ENCODE data around the gene PAK5. TPM values are rescaled to one million over a fixed set of nuclear protein-coding genes. Genes with fewer than 3 reads are reported as not detected.

The PAK5 gene
- total and polyA plus RNA-seq, 2 donors (not counting 1 experiment from before 2014, with no cell fraction given), result not detected

DNA sequence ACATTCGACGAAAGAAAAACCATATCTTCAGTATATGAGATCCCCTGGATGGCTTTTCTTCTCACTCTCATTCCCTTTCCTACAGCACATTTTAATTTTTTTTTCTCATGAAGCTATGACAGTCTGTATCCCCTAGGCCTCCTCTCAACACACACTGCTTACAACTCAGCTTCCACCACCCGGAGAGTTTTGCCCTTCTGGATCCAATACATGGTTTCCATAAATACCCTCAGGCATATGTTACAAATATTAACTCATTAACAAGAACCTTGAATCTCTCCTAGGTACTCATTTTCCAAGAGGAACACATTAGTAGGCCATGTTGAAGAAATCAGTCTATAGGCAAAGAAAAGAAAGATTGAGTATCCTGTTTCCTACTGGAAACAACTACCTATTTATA lies 44.0 kb downstream of the PAK5 start:
- H3K36me3 ChIP-seq (ENCODE audit: control insufficient read depth, insufficient read depth, low read length), result no peaks in the 10 kb centered on the region
- no peak overlapping the region for H3K4me2 ChIP-seq (ENCODE audit: extremely low read depth, insufficient read depth, low read length)
- no peaks in the 10 kb centered on the region for H3K27me3 ChIP-seq (ENCODE audit: control insufficient read depth, insufficient read depth, low read length)
- H3K4me3 ChIP-seq (replicated peaks in 1 of 4; ENCODE audit: control extremely low read depth in 1 of 4, insufficient read depth in 1 of 4, low read depth in 3 of 4, low read length in 4 of 4), result no peak overlapping the region
- no peaks in the 10 kb centered on the region for H3K79me2 ChIP-seq (ENCODE audit: control insufficient read depth, insufficient read depth, low read length)
- DNase-seq (ENCODE audit: low read depth in 2 of 2), result no peak
- H3K27ac ChIP-seq (ENCODE audit: insufficient read depth, low read length), result no peak overlapping the region
- no peaks in the 10 kb centered on the region for H3K4me1 ChIP-seq (ENCODE audit: control insufficient read depth, extremely low read depth, insufficient read depth, low read length)
- H4K20me1 ChIP-seq (ENCODE audit: control insufficient read depth, extremely low read depth, insufficient read depth, low read length), result no peaks in the 10 kb centered on the region
- no peak overlapping the region for H2AFZ ChIP-seq (ENCODE audit: low read length)
- no peak for TF ChIP-seq EZH2 (IDR thresholded peaks at IDR 0.05; ENCODE audit: low read length, missing control alignments)
- no peak overlapping the region for H3K9ac ChIP-seq (ENCODE audit: insufficient read depth, low read length)
- no peaks in the 10 kb centered on the region for H3K9me3 ChIP-seq (ENCODE audit: control insufficient read depth, insufficient read depth, low read depth, low read length)

DNA sequence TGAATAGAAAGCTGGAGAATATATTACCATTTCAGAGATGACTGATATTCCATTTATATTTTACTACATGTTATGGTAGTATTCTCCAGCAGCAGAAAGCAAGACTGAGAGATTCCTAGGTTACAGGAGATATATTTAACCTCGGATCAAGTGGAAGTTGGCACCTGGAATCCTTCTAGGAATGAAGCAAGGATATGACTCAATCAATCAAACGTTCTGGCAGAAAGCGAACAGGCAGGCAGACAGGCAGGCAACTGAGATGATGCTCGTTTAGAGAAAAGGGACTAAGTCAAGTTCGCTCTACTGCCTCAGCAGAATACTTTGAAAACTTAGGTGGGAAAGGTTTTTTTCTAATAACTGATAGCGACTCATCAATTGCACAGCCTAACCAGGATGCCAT lies 46.2 kb downstream of the PAK5 start:
- H3K4me3 ChIP-seq (replicated peaks in 1 of 4; ENCODE audit: control extremely low read depth in 1 of 4, insufficient read depth in 1 of 4, low read depth in 3 of 4, low read length in 4 of 4), result no peak overlapping the region
- no peaks in the 10 kb centered on the region for H3K27me3 ChIP-seq (ENCODE audit: control insufficient read depth, insufficient read depth, low read length)
- H4K20me1 ChIP-seq (ENCODE audit: control insufficient read depth, extremely low read depth, insufficient read depth, low read length), result no peaks in the 10 kb centered on the region
- H3K36me3 ChIP-seq (ENCODE audit: control insufficient read depth, insufficient read depth, low read length), result no peaks in the 10 kb centered on the region
- H3K4me1 ChIP-seq (ENCODE audit: control insufficient read depth, extremely low read depth, insufficient read depth, low read length), result no peaks in the 10 kb centered on the region
- no peak overlapping the region for H3K27ac ChIP-seq (ENCODE audit: insufficient read depth, low read length)
- no peak for DNase-seq (ENCODE audit: low read depth in 2 of 2)
- no peak overlapping the region for H3K4me2 ChIP-seq (ENCODE audit: extremely low read depth, insufficient read depth, low read length)
- TF ChIP-seq, protein P1, sequence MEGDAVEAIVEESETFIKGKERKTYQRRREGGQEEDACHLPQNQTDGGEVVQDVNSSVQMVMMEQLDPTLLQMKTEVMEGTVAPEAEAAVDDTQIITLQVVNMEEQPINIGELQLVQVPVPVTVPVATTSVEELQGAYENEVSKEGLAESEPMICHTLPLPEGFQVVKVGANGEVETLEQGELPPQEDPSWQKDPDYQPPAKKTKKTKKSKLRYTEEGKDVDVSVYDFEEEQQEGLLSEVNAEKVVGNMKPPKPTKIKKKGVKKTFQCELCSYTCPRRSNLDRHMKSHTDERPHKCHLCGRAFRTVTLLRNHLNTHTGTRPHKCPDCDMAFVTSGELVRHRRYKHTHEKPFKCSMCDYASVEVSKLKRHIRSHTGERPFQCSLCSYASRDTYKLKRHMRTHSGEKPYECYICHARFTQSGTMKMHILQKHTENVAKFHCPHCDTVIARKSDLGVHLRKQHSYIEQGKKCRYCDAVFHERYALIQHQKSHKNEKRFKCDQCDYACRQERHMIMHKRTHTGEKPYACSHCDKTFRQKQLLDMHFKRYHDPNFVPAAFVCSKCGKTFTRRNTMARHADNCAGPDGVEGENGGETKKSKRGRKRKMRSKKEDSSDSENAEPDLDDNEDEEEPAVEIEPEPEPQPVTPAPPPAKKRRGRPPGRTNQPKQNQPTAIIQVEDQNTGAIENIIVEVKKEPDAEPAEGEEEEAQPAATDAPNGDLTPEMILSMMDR (conservative IDR thresholded peaks at IDR 0.05 in 1 of 2, IDR thresholded peaks at IDR 0.05 in 1 of 2; ENCODE audit: low read depth in 1 of 2, low read length in 2 of 2), result no peak
- no peak for TF ChIP-seq EZH2 (IDR thresholded peaks at IDR 0.05; ENCODE audit: low read length, missing control alignments)
- no peak overlapping the region for H3K9ac ChIP-seq (ENCODE audit: insufficient read depth, low read length)
- H3K9me3 ChIP-seq (ENCODE audit: control insufficient read depth, insufficient read depth, low read depth, low read length), result no peaks in the 10 kb centered on the region
- H2AFZ ChIP-seq (ENCODE audit: low read length), result no peak overlapping the region
- no peaks in the 10 kb centered on the region for H3K79me2 ChIP-seq (ENCODE audit: control insufficient read depth, insufficient read depth, low read length)

DNA sequence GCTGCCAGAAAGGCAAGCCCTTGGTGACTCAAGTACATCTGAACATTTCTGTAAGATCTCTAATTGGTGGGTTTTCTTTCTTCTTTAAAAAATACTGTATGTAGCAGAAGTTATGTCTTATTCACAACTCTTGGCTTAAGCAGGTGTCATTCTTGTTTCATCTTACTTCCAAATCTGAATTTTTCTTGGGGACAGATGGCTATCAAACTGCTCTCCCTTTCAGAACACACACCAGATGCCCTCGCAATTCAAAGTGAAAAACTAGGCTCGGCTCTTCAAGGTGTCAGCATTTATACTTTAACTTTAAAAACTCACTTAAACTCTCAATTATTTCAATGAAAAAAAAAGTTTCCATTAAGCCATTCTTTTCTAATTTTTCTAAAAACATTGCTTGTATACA lies 49.7 kb downstream of the PAK5 start:
- no peaks in the 10 kb centered on the region for H3K9me3 ChIP-seq (ENCODE audit: control insufficient read depth, insufficient read depth, low read depth, low read length)
- no peak overlapping the region for H3K27ac ChIP-seq (ENCODE audit: insufficient read depth, low read length)
- TF ChIP-seq, protein P1 (conservative IDR thresholded peaks at IDR 0.05 in 1 of 2, IDR thresholded peaks at IDR 0.05 in 1 of 2; ENCODE audit: low read depth in 1 of 2, low read length in 2 of 2), result no peak
- TF ChIP-seq EZH2 (IDR thresholded peaks at IDR 0.05; ENCODE audit: low read length, missing control alignments), result no peak
- no peak overlapping the region for H3K4me3 ChIP-seq (replicated peaks in 1 of 4; ENCODE audit: control extremely low read depth in 1 of 4, insufficient read depth in 1 of 4, low read depth in 3 of 4, low read length in 4 of 4)
- H3K36me3 ChIP-seq (ENCODE audit: control insufficient read depth, insufficient read depth, low read length), result no peaks in the 10 kb centered on the region
- no peak overlapping the region for H3K9ac ChIP-seq (ENCODE audit: insufficient read depth, low read length)
- H4K20me1 ChIP-seq (ENCODE audit: control insufficient read depth, extremely low read depth, insufficient read depth, low read length), result no peaks in the 10 kb centered on the region
- H3K4me2 ChIP-seq (ENCODE audit: extremely low read depth, insufficient read depth, low read length), result no peak overlapping the region
- no peaks in the 10 kb centered on the region for H3K4me1 ChIP-seq (ENCODE audit: control insufficient read depth, extremely low read depth, insufficient read depth, low read length)
- no peak for DNase-seq (ENCODE audit: low read depth in 2 of 2)
- H3K27me3 ChIP-seq (ENCODE audit: control insufficient read depth, insufficient read depth, low read length), result no peaks in the 10 kb centered on the region
- no peak overlapping the region for H2AFZ ChIP-seq (ENCODE audit: low read length)
- H3K79me2 ChIP-seq (ENCODE audit: control insufficient read depth, insufficient read depth, low read length), result no peaks in the 10 kb centered on the region
